ELF-1 (cell line): Measurements from ENCODE around the gene TFF1.

Experiments
- DNase-seq: peaks from one replicate; pipeline ENCODE4 v3.0.0-alpha.2; 2016; ENCODE audit warnings: low read depth, low spot score

Gene TFF1

GRCh38 chr21:42398436-42399028 lies 32.2 kb upstream of the TFF1 start:
- no peak for DNase-seq

DNA sequence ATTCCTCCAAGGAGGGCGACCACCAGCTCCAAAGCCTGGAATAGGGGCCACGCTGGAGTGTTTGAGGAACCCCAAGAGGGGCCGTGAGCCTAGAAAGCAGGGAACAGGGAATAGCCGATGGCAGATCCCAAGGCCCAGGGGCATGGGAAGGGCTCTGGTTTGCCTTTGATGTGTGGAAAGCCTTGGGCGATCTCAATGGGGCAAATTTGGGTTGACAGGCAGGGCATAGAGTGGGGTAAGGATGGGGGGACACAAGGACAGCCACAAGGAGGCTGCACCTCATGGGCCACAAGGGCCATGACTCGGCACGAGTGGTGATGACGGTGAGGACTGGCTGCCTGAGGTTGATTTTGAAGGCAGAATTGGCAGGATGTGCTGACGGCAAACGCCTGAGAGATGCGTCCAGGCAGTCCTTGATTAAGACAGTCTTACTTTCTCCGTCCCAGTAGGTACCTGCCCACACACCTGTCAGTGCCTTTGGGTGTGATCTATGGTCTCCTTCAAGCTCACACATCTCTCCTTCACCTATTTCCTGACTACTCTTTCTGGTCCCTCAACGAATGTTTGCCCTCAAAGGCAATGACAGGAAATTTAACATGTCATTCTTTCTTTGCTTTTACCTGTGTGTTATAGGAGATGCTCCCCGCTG lies 31.5 kb upstream of the TFF1 start:
- no peak for DNase-seq

GRCh38 chr21:42396799-42397745 lies 30.7 kb upstream of the TFF1 start:
- DNase-seq: no peak

- peak; percentile 68 for DNase-seq
Measured at GRCh38 chr21:42395905-42396651, 29.7 kb upstream of the TFF1 start, which contains the start of gene TMPRSS3. TSS of gene TMPRSS3 (minus strand) at chr21:42396052. CDS start at chr21:42395417, 635 bp downstream.

- no peak for DNase-seq
Measured at GRCh38 chr21:42395302-42395701, 29.0 kb upstream of the TFF1 start.

DNA sequence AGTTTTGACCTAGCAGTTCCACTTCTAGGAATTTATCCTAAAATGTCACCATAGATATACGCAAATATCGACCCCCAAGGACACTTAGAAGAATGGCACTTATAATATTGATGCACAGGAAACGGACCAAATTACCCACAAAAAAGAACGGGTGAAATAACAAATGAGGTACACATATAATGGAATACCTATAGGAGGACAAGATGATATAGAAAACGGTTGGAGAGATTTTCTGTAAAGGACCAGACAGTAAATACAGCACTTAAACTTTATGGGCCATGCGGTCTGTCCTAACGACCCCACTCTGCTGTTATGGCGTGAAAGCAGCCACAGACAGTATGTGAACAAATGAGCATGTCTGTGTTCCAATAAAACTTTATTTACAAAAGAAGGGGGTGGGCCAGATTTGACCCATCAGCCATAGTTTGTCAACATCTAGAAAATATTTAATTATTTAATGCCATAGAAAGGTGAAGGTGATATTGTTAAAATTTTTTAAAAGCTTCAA lies 27.2 kb upstream of the TFF1 start:
- DNase-seq: no peak

DNA sequence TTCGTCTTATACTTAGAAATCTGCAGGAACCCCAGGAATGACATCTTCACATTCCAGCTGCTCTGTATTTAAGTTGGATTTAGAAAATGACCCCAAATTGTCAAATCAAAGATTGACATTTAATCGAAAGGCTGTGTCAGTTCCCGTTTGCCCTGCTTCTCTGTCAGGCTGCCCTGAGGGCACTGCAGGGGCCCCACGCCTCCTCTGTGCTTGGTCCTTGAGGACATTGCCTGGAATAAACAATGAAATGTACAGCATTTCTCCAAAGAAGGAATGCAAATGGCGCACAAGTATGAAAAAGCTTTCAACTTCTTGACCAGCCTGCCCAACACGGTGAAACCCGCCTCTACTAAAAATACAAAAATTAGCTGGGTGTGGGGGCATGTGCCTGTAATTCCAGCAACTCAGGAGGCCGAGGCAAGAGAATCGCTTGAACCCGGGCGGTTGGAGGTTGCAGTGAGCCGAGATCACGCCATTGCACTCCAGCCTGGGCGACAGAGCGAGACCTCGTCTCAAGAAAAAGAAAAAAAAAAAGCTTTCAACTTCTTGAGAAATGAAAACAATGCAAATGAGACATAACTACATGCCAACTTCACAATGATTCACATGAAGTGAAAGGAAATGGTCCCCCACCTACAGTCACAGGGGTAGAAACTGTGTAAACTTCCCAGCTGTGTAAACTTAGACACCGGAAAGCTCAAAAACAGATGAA lies 26.6 kb upstream of the TFF1 start:
- no peak for DNase-seq

GRCh38 chr21:42391297-42391696 lies 25.0 kb upstream of the TFF1 start:
- no peak for DNase-seq

DNA sequence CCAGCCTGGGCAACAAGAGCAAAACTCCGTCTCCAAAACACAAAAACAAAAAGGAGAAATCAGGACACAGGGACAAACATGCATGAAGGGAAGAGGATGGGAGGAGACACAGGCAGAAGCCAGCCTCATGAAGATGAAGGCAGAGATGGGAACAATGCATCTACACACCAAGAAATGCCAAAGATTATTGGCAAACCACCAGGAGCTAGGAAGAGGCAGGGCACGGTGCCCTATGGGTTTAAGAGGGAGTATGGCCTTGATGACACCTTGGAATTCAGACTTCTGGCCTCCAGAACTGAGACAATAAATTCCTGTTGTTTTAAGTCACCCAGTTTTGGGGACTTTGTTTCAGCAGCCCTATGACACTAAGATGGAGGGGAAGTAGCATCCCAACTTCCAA lies 24.4 kb upstream of the TFF1 start:
- no peak for DNase-seq

DNA sequence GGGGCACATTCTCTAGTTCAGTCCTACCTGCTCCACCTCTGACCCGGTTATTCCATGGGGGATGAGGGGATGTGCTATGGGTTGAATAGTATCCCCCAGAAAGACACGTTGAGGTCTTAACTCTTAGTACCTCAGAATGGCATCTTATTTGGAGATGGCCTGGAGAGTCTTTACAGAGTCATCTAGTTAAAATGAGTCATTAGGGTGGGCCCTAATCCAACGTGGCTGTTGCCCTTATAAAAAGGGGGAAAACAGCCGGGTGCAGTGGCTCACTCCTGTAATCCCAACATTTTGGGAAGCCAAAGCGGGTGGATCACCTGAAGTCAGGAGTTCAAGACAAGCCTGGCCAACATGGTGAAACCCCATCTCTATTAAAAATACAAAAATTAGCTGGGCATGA lies 23.9 kb upstream of the TFF1 start:
- DNase-seq: no peak

GRCh38 chr21:42389449-42389835 lies 23.1 kb upstream of the TFF1 start:
- no peak for DNase-seq

GRCh38 chr21:42388740-42389448 lies 22.6 kb upstream of the TFF1 start:
- no peak for DNase-seq

DNA sequence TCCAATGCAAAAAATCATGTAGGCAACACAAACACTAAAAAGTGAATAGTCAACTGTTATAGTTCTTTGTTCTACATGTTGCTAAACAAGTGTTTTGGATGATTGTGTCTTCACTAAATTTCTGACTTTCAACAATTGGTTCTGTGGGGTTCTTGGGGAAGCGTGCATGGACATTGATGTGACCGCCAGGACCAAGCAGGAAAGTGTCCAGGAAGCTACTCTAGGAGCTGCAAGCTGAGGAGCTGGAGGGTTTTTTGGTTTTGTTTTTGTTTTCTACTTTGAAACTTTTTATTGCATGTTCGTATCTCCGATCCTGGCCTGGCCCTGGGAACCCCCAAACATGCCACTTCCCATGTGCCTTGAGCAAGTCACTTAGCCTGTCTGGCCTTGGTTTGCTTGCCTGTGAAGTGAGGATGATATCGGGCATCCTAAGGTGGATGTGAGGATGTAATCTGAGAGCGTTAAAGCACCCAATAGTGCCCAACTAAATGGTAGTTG lies 21.6 kb upstream of the TFF1 start:
- DNase-seq: no peak

GRCh38 chr21:42387164-42387563 lies 20.8 kb upstream of the TFF1 start:
- DNase-seq: no peak

DNA sequence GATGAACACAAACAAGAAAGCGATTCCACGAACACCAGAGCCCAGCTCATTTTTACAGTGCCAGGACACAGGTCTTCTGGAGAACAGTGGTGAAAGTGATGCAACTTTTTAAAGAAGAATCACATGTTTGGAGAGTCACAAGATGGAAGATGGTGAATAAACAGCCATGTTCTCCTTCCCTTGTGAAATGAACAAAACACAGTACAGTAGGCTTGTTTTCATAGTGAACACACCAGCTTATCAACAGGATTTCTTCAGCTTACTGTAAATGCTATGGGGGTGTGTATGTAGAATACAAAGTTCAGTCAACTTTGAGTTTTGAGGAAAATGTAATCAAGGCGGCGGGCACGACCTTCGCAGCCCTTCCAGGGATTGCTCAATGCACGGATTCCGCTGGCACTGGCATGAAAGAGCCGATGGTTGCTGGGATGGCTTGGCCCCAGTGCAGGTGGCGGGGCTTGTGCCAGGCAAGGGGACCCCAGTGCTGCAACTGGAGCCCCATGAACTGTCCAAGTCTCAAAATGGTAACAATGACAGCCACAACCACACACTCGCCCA lies 19.8 kb upstream of the TFF1 start:
- DNase-seq: no peak

DNA sequence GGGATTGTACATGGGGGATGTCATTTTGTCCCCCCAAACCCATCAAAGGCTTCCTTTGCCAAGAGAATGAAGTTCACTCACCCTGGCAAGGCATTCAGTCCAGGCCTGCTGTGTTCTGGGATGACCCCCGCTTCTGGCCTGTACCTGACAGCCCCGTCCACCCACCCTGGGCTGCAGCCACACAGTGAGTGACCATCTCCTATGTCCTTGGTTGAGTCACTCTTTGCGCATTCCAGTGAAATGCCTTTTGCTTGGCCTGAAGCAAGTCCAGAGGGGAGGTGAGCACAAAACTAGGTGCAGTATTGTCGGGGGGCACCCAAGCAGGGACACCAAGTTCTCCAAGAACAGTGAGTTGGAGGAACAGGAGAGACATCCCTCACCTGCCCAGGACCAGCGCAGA lies 19.3 kb upstream of the TFF1 start:
- DNase-seq: no peak

DNA sequence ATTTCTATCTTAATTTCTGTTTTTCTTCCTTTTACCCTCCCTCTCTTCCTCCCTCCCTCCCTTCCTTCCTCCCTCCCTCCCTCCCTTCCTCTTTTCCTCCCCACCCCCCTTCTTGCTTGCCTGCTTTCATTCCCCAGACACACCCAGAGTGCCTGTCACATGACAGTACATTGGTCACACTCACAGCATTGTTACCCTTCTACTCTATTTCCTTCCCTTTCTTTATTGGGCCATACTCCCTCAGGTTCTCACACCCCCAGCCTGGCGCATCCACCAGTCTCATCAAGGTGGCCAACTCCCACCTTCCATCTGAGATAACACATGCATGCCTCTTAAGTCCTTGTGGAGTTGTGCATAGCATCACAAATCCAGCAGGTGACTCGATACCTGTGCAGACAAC lies 18.7 kb upstream of the TFF1 start:
- DNase-seq: no peak

DNA sequence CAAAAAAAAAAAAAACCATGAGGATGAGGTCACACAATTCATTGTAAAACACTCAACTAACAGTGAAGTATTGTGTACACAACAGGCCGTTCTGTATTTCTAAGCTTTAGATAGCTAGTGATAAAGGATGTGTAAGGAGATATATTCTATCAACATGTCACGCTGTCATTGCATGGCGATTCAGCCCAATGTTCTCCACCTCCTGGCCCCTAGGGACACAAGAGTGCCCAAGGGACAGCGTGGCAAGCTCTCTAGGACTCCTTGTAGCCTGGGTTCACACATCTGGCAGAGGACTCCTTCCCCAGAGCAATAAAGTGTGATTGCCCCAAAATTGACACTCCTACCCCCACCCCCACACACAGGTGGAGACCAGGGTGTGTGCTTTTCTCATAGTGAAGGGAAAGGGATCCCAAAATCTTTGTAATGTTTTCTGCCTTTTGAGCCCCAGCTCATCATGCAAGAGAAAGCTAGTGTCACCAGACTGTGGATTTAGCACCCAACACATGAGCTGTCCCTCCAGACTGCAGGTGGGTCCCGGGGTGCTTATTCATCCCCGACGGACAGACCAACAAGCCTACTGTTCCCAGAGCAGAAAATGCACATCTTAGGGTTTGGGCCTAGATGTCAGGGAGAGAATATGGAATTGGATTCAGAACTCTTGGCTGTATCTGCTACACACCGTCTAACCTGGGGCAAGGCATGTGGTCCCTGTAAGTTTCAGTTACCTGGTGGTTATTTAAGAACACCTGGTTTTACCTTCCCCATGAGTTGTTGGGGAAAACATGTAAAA lies 18.0 kb upstream of the TFF1 start:
- DNase-seq: no peak

- no peak for DNase-seq
Measured at GRCh38 chr21:42383331-42383730, 17.0 kb upstream of the TFF1 start.
